ENCODE measurements around the gene SLC8A2. TPM values are rescaled to one million over a fixed set of nuclear protein-coding genes. Genes with fewer than 3 reads are reported as not detected.
"Not testable (repeated sequence)": the region's sequence is repeated elsewhere in the genome, so short reads cannot be mapped to it uniquely, and the experiment has no call there.

SLC8A2 gene
- total and polyA plus RNA-seq, 2 of the 8 experiments (the other 6 are each of a cell fraction or from before 2014, with no cell fraction given) = 7.3 to 12.4 TPM

GRCh38 chr19:47386582-47386981 lies 85.1 kb downstream of the SLC8A2 start:
- CTCF ChIA-PET (ENCODE audit: partially characterized antibody); H3K4me1 ChIP-seq (replicated peaks in 1 of 4; ENCODE audit: control insufficient read depth in 3 of 4, insufficient read depth in 4 of 4, low read length in 3 of 4): not testable (repeated sequence)

DNA sequence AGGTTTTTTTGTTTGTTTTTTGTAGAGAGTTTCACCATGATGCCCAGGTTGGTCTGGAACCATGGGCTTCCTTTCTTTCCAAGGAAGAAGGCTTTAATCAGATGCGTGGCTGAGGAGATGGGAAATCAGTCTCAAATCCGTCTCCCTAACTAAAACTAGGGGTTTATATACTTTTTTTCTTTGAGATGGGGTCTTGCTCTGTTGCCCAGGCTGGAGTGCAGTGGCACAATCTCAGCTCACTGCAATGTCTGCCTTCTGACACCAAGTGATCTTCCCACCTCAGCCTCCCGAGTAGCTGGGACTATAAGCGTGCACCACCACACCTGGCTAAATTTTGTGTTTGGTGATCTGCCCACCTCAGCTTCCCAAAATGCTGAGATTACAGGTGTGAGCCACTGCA lies 87.2 kb downstream of the SLC8A2 start:
- H3K27ac ChIP-seq (ENCODE audit: low read depth, low read length); H4K20me1 ChIP-seq (replicated peaks in 1 of 2; ENCODE audit: control insufficient read depth in 1 of 2, insufficient read depth in 2 of 2, low read length in 2 of 2); H3K79me1 ChIP-seq (ENCODE audit: low read depth, low read length); H3K4me3 ChIP-seq (ENCODE audit: extremely low read depth in 1 of 4, insufficient read depth in 2 of 4, low read depth in 3 of 4, low read length in 4 of 4); H3K27me3 ChIP-seq (replicated peaks in 1 of 4; ENCODE audit: control insufficient read depth in 3 of 4, extremely low read depth in 1 of 4, insufficient read depth in 3 of 4, low read length in 3 of 4); H4K5ac ChIP-seq (ENCODE audit: insufficient read length, low read depth, low read length); H2BK5ac ChIP-seq (ENCODE audit: low read depth, low read length); H2BK12ac ChIP-seq (ENCODE audit: low read depth, low read length); H3K18ac ChIP-seq (ENCODE audit: extremely low read depth, low read length); H3K4me1 ChIP-seq (replicated peaks in 1 of 4; ENCODE audit: control insufficient read depth in 3 of 4, insufficient read depth in 4 of 4, low read length in 3 of 4); H3K9me3 ChIP-seq (ENCODE audit: insufficient read depth in 2 of 2, low read depth in 1 of 2, low read length in 1 of 2); H3K79me2 ChIP-seq (ENCODE audit: control insufficient read depth in 1 of 2, insufficient read depth in 2 of 2, low read length in 2 of 2); H4K8ac ChIP-seq (ENCODE audit: extremely low read depth, insufficient read depth, low read length); H3K4me2 ChIP-seq (ENCODE audit: insufficient read depth in 1 of 2, low read depth in 2 of 2, low read length in 2 of 2); H3K14ac ChIP-seq (ENCODE audit: insufficient read length); H3K4ac ChIP-seq (replicated peaks; ENCODE audit: insufficient read length, low read depth, low read length); H4K91ac ChIP-seq (replicated peaks; ENCODE audit: insufficient read length, low read length); H2AFZ ChIP-seq (ENCODE audit: low read length); FAIRE-seq; H3K56ac ChIP-seq (replicated peaks; ENCODE audit: insufficient read length, low read depth, low read length); DNase-seq (ENCODE audit: low read depth in 1 of 2, low spot score in 2 of 2); H2AK5ac ChIP-seq (ENCODE audit: low read depth, low read length); H3K23me2 ChIP-seq (ENCODE audit: low read depth, low read length); H2BK15ac ChIP-seq (ENCODE audit: low read length); H2BK120ac ChIP-seq (replicated peaks; ENCODE audit: low read depth, low read length); H3K9ac ChIP-seq (replicated peaks in 1 of 4; ENCODE audit: extremely low read depth in 1 of 4, low read depth in 3 of 4, low read length in 3 of 4); H3K23ac ChIP-seq (ENCODE audit: insufficient read length); H2BK20ac ChIP-seq (ENCODE audit: low read length): not testable (repeated sequence)
- WGBS, 2 experiments (ENCODE audit: extremely low coverage in 1 of 2, insufficient coverage in 1 of 2, insufficient read length in 1 of 2, insufficient replicate concordance in 2 of 2, low coverage in 1 of 2, low lambda C conversion rate in 2 of 2, missing lambda C conversion rate in 1 of 2) = 82% methylated on average over 4 of the region's 4 CpGs; no CpG with 5 or more reads in 1 of the 2 experiments
- ChIA-PET POLR2A (ENCODE audit: partially characterized antibody) (interaction anchor here (0.8 to 3.2 kb wide), 3 partner anchors 10 to 178 kb away, joined by 3 to 12 read pairs (median 3); no protein-coding TSS in a partner anchor), CTCF (ENCODE audit: partially characterized antibody) (interaction anchor here (1.3 to 1.9 kb wide), 2 partner anchors 10 to 36 kb away, joined by 5 to 10 read pairs; partner anchors contain the start of gene DHX34)
- peaks cover 17 to 28% (median 25%) of the 10 kb centered on the region in 4 experiments; a peak in 7 of 8 replicates for H3K36me3 ChIP-seq (ENCODE audit: control insufficient read depth in 2 of 4, insufficient read depth in 4 of 4, low read length in 3 of 4)

More at GRCh38 chr19:47386582-47386981, 85.1 kb downstream of the SLC8A2 start:
- not testable (repeated sequence) for H2BK5ac ChIP-seq (ENCODE audit: low read depth, low read length); H3K9me3 ChIP-seq (ENCODE audit: insufficient read depth in 2 of 2, low read depth in 1 of 2, low read length in 1 of 2); H3K9ac ChIP-seq (replicated peaks in 1 of 4; ENCODE audit: extremely low read depth in 1 of 4, low read depth in 3 of 4, low read length in 3 of 4); H2BK12ac ChIP-seq (ENCODE audit: low read depth, low read length); FAIRE-seq; H3K14ac ChIP-seq (ENCODE audit: insufficient read length); H4K91ac ChIP-seq (replicated peaks; ENCODE audit: insufficient read length, low read length); H3K79me1 ChIP-seq (ENCODE audit: low read depth, low read length); H3K36me3 ChIP-seq (ENCODE audit: control insufficient read depth in 2 of 4, insufficient read depth in 4 of 4, low read length in 3 of 4); H3K4me2 ChIP-seq (ENCODE audit: insufficient read depth in 1 of 2, low read depth in 2 of 2, low read length in 2 of 2); H2BK20ac ChIP-seq (ENCODE audit: low read length); H3K27me3 ChIP-seq (replicated peaks in 1 of 4; ENCODE audit: control insufficient read depth in 3 of 4, extremely low read depth in 1 of 4, insufficient read depth in 3 of 4, low read length in 3 of 4); H3K79me2 ChIP-seq (ENCODE audit: control insufficient read depth in 1 of 2, insufficient read depth in 2 of 2, low read length in 2 of 2); H3K4ac ChIP-seq (replicated peaks; ENCODE audit: insufficient read length, low read depth, low read length); H2BK120ac ChIP-seq (replicated peaks; ENCODE audit: low read depth, low read length); H2BK15ac ChIP-seq (ENCODE audit: low read length); H3K18ac ChIP-seq (ENCODE audit: extremely low read depth, low read length); H3K27ac ChIP-seq (ENCODE audit: low read depth, low read length); H2AK5ac ChIP-seq (ENCODE audit: low read depth, low read length); H2AFZ ChIP-seq (ENCODE audit: low read length); H4K8ac ChIP-seq (ENCODE audit: extremely low read depth, insufficient read depth, low read length); H3K4me3 ChIP-seq (ENCODE audit: extremely low read depth in 1 of 4, insufficient read depth in 2 of 4, low read depth in 3 of 4, low read length in 4 of 4); H3K23ac ChIP-seq (ENCODE audit: insufficient read length); H3K56ac ChIP-seq (replicated peaks; ENCODE audit: insufficient read length, low read depth, low read length); H4K5ac ChIP-seq (ENCODE audit: insufficient read length, low read depth, low read length); H4K20me1 ChIP-seq (replicated peaks in 1 of 2; ENCODE audit: control insufficient read depth in 1 of 2, insufficient read depth in 2 of 2, low read length in 2 of 2); H3K23me2 ChIP-seq (ENCODE audit: low read depth, low read length); DNase-seq (ENCODE audit: low read depth in 1 of 2, low spot score in 2 of 2)
- 96% methylated on average over 10 of the region's 12 CpGs; no CpG with 5 or more reads in 1 of the 2 experiments for WGBS, 2 experiments (ENCODE audit: extremely low coverage in 1 of 2, insufficient coverage in 1 of 2, insufficient read length in 1 of 2, insufficient replicate concordance in 2 of 2, low coverage in 1 of 2, low lambda C conversion rate in 2 of 2, missing lambda C conversion rate in 1 of 2)
- POLR2A ChIA-PET (ENCODE audit: partially characterized antibody) = interaction anchor here (1.2 to 3.2 kb wide), 4 partner anchors 12 to 38 kb away, joined by 3 to 12 read pairs (median 6); partner anchors contain the start of gene DHX34
